Liver (tissue), 9 donors: ENCODE results near the gene MAP4K2. TPM values are rescaled to one million over a fixed set of nuclear protein-coding genes. Genes with fewer than 3 reads are reported as not detected.
A peak's percentile ranks its signal among the peaks of the same experiment; 100 is the strongest.

ENCODE experiments used
- DNase-seq: peaks from one replicate; pipeline ENCODE4 v3.0.0-alpha.2; 2017; ENCODE audit warnings: low spot score
- H3K27ac ChIP-seq, 2 donors: one replicate each; pipeline ENCODE4 v1.7.0; 2013; ENCODE audit warnings: inconsistent platforms in 2 of 2, low read length in 2 of 2, control low read depth in 1 of 2, low read depth in 1 of 2, mild to moderate bottlenecking in 1 of 2
- H3K27me3 ChIP-seq, 4 donors: one replicate each; pipeline versions ENCODE4 v1.6.1 to v1.7.0; 2013; ENCODE audit warnings: low read length in 3 of 4, inconsistent platforms in 1 of 4, mild to moderate bottlenecking in 1 of 4, moderate library complexity in 1 of 4; ENCODE audit not compliant: control insufficient read depth in 4 of 4, insufficient read depth in 4 of 4
- H3K36me3 ChIP-seq, 4 donors: one replicate each; pipeline versions ENCODE4 v1.6.1 to v1.7.0; 2013; ENCODE audit warnings: low read length in 3 of 4, mild to moderate bottlenecking in 3 of 4, low read depth in 1 of 4, moderate library complexity in 1 of 4; ENCODE audit not compliant: control insufficient read depth in 4 of 4, insufficient read depth in 3 of 4
- H3K4me1 ChIP-seq, 4 donors: one replicate each; pipeline versions ENCODE4 v1.6.1 to v1.7.0; 2013; ENCODE audit warnings: low read length in 3 of 4, mild to moderate bottlenecking in 3 of 4, moderate library complexity in 1 of 4; ENCODE audit not compliant: control insufficient read depth in 4 of 4, insufficient read depth in 4 of 4
- H3K4me3 ChIP-seq, 3 donors: one replicate each; pipeline versions ENCODE4 v1.6.1 to v1.7.0; 2013; ENCODE audit warnings: low read length in 3 of 3, control low read depth in 1 of 3, low read depth in 1 of 3, mild to moderate bottlenecking in 1 of 3
- H3K9ac ChIP-seq, 2 donors: one replicate each; pipeline ENCODE4 v1.7.0; 2013; ENCODE audit warnings: low read length in 2 of 2, mild to moderate bottlenecking in 2 of 2, moderate library complexity in 2 of 2, control low read depth in 1 of 2, low read depth in 1 of 2
- H3K9me3 ChIP-seq, 4 donors: one replicate each; pipeline versions ENCODE4 v1.6.1 to v1.7.0; 2013; ENCODE audit warnings: low read length in 3 of 4; ENCODE audit not compliant: control insufficient read depth in 4 of 4
- FOXA2 ChIP-seq: IDR thresholded peaks from 2 replicates; pipeline ENCODE4 v1.6.1; 2016; ENCODE audit warnings: antibody characterized with exemption
- HNF4A ChIP-seq, 2 donors: conservative IDR thresholded peaks; 2 replicates each; pipeline ENCODE4 v1.6.1; 2016; ENCODE audit warnings: antibody characterized with exemption in 2 of 2, mild to moderate bottlenecking in 2 of 2
- JUND ChIP-seq, 2 donors: IDR thresholded peaks; 2 replicates each; pipeline ENCODE4 v1.6.1; 2016; ENCODE audit warnings: antibody characterized with exemption in 2 of 2
- NR2F2 ChIP-seq: IDR thresholded peaks from 2 replicates; pipeline ENCODE4 v1.6.1; 2016; ENCODE audit warnings: antibody characterized with exemption
- RAD21 ChIP-seq, 2 donors: IDR thresholded peaks; 2 replicates each; pipeline ENCODE4 v1.6.1; 2016; ENCODE audit warnings: antibody characterized with exemption in 2 of 2, mild to moderate bottlenecking in 2 of 2
- TAF1 ChIP-seq: conservative IDR thresholded peaks from 2 replicates; pipeline ENCODE4 v1.6.1; 2016; ENCODE audit warnings: antibody characterized with exemption, mild to moderate bottlenecking
- YY1 ChIP-seq: IDR thresholded peaks from 2 replicates; pipeline ENCODE4 v1.6.1; 2016; ENCODE audit warnings: antibody characterized with exemption, mild to moderate bottlenecking
- WGBS: extraction: QIAGEN DNeasy Blood & Tissue Kit; methylation state at CpG from one replicate; pipeline ENCODE4 v1.1.7; 2013; 5-methylcytosine and 5-hydroxymethylcytosine counted together
- polyA plus RNA-seq, 2 donors: library from polyadenylated mRNA; stranded (reverse) in 1 of 2; unstranded in 1 of 2; fragments of 200-250 nt in 1 of 2; fragments of >200 nt in 1 of 2; fragmentation: Nextera tagmentation in 1 of 2; extraction: Ambion mirVana in 1 of 2; gene quantifications; one replicate each; pipeline versions ENCODE4 v1.2.1 to v1.2.3, GENCODE V29; 2013 to 2015
- total RNA-seq, 2 donors: library from RNA; depleted of rRNA; stranded (reverse); fragments of >200 nt; gene quantifications; one replicate each; pipeline ENCODE4 v1.2.3, GENCODE V29; 2014
- TF ChIP-seq, protein P1 (sequence below): IDR thresholded peaks from 2 replicates; pipeline ENCODE4 v1.6.1; 2016; ENCODE audit warnings: antibody characterized with exemption, mild to moderate bottlenecking
- TF ChIP-seq, protein P2 (sequence below): IDR thresholded peaks from 2 replicates; pipeline ENCODE4 v1.6.1; 2016; ENCODE audit warnings: antibody characterized with exemption
- TF ChIP-seq, protein P3 (sequence below): IDR thresholded peaks from 2 replicates; pipeline ENCODE4 v1.6.1; 2016; ENCODE audit warnings: antibody characterized with exemption
- TF ChIP-seq, protein P4 (sequence below): IDR thresholded peaks from 2 replicates; pipeline ENCODE4 v1.6.1; 2016; ENCODE audit warnings: antibody characterized with exemption
- TF ChIP-seq, protein P5 (sequence below): fragments of 150-350 bp; IDR thresholded peaks from 2 replicates; pipeline ENCODE4 v1.5.1; 2017; ENCODE audit warnings: improper control_type of control experiment, low read depth, low read length; ENCODE audit not compliant: missing input control
- donor health status: healthy.
- donor health status: healthy.
- donor health status: healthy.
- donor health status: healthy.
- donor health status: healthy.

Gene MAP4K2
- total and polyA plus RNA-seq, 4 donors: 2.1 to 6.9 (median 3.5) TPM

DNA sequence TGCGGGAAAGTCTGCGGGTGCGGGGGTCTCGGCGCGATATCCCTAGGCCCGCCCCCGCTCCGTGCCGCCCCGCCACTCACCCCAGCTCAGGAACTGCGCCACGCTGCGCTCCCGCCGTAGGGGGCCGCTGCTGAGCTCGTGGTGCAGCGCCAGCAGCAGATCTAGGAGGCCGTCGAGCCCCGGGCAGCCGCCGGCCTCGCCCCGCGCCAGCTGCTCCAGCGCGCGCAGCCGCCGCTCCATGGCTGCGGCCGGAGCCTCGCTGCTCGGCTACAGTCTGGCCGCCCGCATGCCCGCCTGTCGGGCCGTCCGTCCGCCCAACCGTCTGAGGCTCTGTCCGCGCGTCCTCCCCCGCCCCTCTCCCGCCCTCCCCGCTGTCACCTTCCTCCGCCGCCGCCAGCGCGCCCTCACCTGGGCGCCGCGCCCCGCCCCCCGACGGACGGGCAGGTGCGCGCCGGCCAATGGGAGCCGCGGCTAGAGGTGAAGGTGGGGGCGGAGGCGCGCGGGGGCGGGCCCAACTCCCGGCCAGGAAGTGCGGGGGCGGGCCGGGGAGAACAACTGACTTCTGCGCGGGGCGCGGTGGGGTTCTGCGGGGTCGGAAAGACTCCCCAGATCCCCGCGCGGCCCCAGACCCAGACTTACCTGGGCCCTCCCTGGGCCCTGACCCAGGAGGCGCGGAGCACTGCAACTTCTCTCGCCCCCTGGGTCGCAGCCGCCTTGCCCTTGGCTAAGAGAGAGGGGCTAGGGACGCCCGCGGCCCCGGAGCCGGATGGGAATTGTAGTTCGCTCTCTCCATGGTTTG lies 41.5 kb upstream of the MAP4K2 start, which contains the start of gene CDC42BPG (continued):
- TF ChIP-seq, protein P1, sequence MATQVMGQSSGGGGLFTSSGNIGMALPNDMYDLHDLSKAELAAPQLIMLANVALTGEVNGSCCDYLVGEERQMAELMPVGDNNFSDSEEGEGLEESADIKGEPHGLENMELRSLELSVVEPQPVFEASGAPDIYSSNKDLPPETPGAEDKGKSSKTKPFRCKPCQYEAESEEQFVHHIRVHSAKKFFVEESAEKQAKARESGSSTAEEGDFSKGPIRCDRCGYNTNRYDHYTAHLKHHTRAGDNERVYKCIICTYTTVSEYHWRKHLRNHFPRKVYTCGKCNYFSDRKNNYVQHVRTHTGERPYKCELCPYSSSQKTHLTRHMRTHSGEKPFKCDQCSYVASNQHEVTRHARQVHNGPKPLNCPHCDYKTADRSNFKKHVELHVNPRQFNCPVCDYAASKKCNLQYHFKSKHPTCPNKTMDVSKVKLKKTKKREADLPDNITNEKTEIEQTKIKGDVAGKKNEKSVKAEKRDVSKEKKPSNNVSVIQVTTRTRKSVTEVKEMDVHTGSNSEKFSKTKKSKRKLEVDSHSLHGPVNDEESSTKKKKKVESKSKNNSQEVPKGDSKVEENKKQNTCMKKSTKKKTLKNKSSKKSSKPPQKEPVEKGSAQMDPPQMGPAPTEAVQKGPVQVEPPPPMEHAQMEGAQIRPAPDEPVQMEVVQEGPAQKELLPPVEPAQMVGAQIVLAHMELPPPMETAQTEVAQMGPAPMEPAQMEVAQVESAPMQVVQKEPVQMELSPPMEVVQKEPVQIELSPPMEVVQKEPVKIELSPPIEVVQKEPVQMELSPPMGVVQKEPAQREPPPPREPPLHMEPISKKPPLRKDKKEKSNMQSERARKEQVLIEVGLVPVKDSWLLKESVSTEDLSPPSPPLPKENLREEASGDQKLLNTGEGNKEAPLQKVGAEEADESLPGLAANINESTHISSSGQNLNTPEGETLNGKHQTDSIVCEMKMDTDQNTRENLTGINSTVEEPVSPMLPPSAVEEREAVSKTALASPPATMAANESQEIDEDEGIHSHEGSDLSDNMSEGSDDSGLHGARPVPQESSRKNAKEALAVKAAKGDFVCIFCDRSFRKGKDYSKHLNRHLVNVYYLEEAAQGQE: no peak
- no peak for TF ChIP-seq JUND (IDR thresholded peaks at IDR 0.05)
- TF ChIP-seq FOXA2: no peak
- no peak for TF ChIP-seq HNF4A (conservative IDR thresholded peaks at IDR 0.05)
- no peak for TF ChIP-seq YY1
- TF ChIP-seq NR2F2: no peak
- TF ChIP-seq, protein P2, sequence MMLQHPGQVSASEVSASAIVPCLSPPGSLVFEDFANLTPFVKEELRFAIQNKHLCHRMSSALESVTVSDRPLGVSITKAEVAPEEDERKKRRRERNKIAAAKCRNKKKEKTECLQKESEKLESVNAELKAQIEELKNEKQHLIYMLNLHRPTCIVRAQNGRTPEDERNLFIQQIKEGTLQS: no peak

DNA sequence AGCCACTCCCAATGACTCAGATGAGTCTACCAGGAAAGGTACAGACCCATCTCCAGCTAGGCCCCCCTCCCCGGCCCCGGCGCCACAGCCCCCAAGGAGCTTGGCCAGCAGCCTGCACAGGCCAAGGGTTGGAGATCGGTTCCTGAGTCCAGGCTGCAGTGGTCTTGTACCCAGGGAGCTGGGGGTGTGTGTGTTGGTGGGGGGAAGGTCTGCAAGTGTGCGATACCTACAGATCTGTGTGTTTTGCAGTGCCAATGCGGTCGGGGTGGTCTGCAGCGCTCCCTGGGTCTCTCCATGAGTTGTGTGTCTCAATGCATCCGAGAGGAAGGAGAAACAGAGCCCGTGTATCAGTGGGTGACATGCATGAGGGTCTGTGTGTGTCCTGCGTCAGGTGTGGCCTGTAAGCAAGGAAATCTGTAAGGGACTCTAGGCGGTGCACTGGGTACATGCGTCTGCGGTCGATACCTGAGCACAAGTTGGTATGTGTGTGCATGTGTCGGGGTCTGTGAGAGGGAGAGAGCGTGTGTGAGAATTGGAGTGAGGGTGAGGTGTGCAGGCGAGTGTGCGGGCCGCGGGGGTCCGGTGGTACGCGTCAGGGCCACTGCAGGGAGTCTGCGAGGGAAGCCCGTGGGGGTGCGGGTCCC lies 40.8 kb upstream of the MAP4K2 start:
- no peaks in the 10 kb centered on the region for H3K27me3 ChIP-seq
- no peak overlapping the region for H3K9ac ChIP-seq
- H3K9me3 ChIP-seq: no peaks in the 10 kb centered on the region
- 60% methylated on average over 27 of the region's 27 CpGs for WGBS
- no peaks in the 10 kb centered on the region for H3K36me3 ChIP-seq
- DNase-seq: no peak
- H3K4me3 ChIP-seq: peak overlapping the region in 2 of 3 donors; percentile 42 to 50
- H3K4me1 ChIP-seq: peaks cover 8 to 23% (median 18%) of the 10 kb centered on the region in 4 donors
- no peak overlapping the region for H3K27ac ChIP-seq
- TF ChIP-seq RAD21 (IDR thresholded peaks at IDR 0.05): no peak
- TF ChIP-seq, protein P3, sequence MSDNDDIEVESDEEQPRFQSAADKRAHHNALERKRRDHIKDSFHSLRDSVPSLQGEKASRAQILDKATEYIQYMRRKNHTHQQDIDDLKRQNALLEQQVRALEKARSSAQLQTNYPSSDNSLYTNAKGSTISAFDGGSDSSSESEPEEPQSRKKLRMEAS: no peak
- TF ChIP-seq TAF1: no peak
- TF ChIP-seq FOXA2: no peak
- TF ChIP-seq, protein P4, sequence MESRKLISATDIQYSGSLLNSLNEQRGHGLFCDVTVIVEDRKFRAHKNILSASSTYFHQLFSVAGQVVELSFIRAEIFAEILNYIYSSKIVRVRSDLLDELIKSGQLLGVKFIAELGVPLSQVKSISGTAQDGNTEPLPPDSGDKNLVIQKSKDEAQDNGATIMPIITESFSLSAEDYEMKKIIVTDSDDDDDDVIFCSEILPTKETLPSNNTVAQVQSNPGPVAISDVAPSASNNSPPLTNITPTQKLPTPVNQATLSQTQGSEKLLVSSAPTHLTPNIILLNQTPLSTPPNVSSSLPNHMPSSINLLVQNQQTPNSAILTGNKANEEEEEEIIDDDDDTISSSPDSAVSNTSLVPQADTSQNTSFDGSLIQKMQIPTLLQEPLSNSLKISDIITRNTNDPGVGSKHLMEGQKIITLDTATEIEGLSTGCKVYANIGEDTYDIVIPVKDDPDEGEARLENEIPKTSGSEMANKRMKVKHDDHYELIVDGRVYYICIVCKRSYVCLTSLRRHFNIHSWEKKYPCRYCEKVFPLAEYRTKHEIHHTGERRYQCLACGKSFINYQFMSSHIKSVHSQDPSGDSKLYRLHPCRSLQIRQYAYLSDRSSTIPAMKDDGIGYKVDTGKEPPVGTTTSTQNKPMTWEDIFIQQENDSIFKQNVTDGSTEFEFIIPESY: no peak
- TF ChIP-seq JUND (IDR thresholded peaks at IDR 0.05): no peak
- TF ChIP-seq, protein P5, sequence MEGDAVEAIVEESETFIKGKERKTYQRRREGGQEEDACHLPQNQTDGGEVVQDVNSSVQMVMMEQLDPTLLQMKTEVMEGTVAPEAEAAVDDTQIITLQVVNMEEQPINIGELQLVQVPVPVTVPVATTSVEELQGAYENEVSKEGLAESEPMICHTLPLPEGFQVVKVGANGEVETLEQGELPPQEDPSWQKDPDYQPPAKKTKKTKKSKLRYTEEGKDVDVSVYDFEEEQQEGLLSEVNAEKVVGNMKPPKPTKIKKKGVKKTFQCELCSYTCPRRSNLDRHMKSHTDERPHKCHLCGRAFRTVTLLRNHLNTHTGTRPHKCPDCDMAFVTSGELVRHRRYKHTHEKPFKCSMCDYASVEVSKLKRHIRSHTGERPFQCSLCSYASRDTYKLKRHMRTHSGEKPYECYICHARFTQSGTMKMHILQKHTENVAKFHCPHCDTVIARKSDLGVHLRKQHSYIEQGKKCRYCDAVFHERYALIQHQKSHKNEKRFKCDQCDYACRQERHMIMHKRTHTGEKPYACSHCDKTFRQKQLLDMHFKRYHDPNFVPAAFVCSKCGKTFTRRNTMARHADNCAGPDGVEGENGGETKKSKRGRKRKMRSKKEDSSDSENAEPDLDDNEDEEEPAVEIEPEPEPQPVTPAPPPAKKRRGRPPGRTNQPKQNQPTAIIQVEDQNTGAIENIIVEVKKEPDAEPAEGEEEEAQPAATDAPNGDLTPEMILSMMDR: no peak
